Fibroblast of lung (primary cell): Measurements from ENCODE around the gene TK1. TPM values are rescaled to one million over a fixed set of nuclear protein-coding genes. Genes with fewer than 3 reads are reported as not detected.

Source experiments
- DNase-seq, 2 donors: peaks; one replicate each; pipeline versions ENCODE4 v3.0.0 to v3.0.0-alpha.2; 2010; ENCODE audit warnings: low read depth in 2 of 2
- H2AFZ ChIP-seq: 2 replicates; pipeline ENCODE4 v1.5.1; 2012; ENCODE audit warnings: low read length, control low read depth, inconsistent platforms
- H3K27ac ChIP-seq: 2 replicates; pipeline ENCODE4 v1.5.1; 2011; ENCODE audit warnings: low read length, control low read depth; ENCODE audit not compliant: insufficient read depth
- H3K27me3 ChIP-seq: 2 replicates; pipeline ENCODE4 v1.5.1; 2011; ENCODE audit warnings: mild to moderate bottlenecking, low read length; ENCODE audit not compliant: control insufficient read depth, insufficient read depth
- H3K36me3 ChIP-seq: 2 replicates; pipeline ENCODE4 v1.5.1; 2011; ENCODE audit warnings: low read length; ENCODE audit not compliant: control insufficient read depth, insufficient read depth
- H3K4me1 ChIP-seq: 2 replicates; pipeline ENCODE4 v1.5.1; 2011; ENCODE audit warnings: low read length; ENCODE audit not compliant: control insufficient read depth, insufficient read depth; ENCODE audit errors: extremely low read depth
- H3K4me2 ChIP-seq: 2 replicates; pipeline ENCODE4 v1.5.1; 2011; ENCODE audit warnings: low read length, control low read depth; ENCODE audit not compliant: insufficient read depth; ENCODE audit errors: extremely low read depth
- H3K4me3 ChIP-seq, 4 experiments: fragments of 200-600 bp in 1 of 4; sonication (generic) in 1 of 4; replicated peaks in 1 of 4; 2 replicates each; pipeline ENCODE4 v1.5.1; 2011 to 2016; ENCODE audit warnings: low read length in 4 of 4, low read depth in 3 of 4, mild to moderate bottlenecking in 3 of 4, control low read depth in 2 of 4, inconsistent platforms in 1 of 4, mixed read lengths in 1 of 4; ENCODE audit not compliant: insufficient read depth in 1 of 4; ENCODE audit errors: control extremely low read depth in 1 of 4
- H3K79me2 ChIP-seq: 2 replicates; pipeline ENCODE4 v1.5.1; 2012; ENCODE audit warnings: mild to moderate bottlenecking, low read length, inconsistent platforms; ENCODE audit not compliant: control insufficient read depth, insufficient read depth
- H3K9ac ChIP-seq: 2 replicates; pipeline ENCODE4 v1.5.1; 2011; ENCODE audit warnings: mild to moderate bottlenecking, low read length, control low read depth; ENCODE audit not compliant: insufficient read depth
- H3K9me3 ChIP-seq: 2 replicates; pipeline ENCODE4 v1.5.1; 2012; ENCODE audit warnings: low read depth, low read length; ENCODE audit not compliant: control insufficient read depth, insufficient read depth
- H4K20me1 ChIP-seq: 2 replicates; pipeline ENCODE4 v1.5.1; 2011; ENCODE audit warnings: low read length; ENCODE audit not compliant: control insufficient read depth, insufficient read depth; ENCODE audit errors: extremely low read depth
- EZH2 ChIP-seq: IDR thresholded peaks from 2 replicates; pipeline ENCODE4 v1.5.1; 2012; ENCODE audit warnings: low read length, control low read depth, mild to moderate bottlenecking; ENCODE audit errors: missing control alignments
- polyA plus RNA-seq, 2 donors: library from polyadenylated mRNA; depleted of rRNA in 1 of 2; stranded (reverse) in 1 of 2; unstranded in 1 of 2; fragments of >200 nt; gene quantifications; 2 replicates each; pipeline ENCODE4 v1.2.1, GENCODE V29; 2011 to 2012; ENCODE audit warnings: missing spikeins in 1 of 2
- total RNA-seq: library from RNA; depleted of rRNA; stranded (reverse); fragments of >200 nt; gene quantifications from 2 replicates; pipeline ENCODE4 v1.2.1, GENCODE V29; 2014
- TF ChIP-seq, protein P1 (sequence below), 2 donors: IDR thresholded peaks in 1 of 2; conservative IDR thresholded peaks in 1 of 2; 1 replicate in 1 of 2; 2 replicates in 1 of 2; pipeline ENCODE4 v1.5.1; 2011 to 2012; ENCODE audit warnings: low read length in 2 of 2, control low read depth in 1 of 2, inconsistent platforms in 1 of 2, low read depth in 1 of 2, mild to moderate bottlenecking in 1 of 2

Gene TK1
- total and polyA plus RNA-seq, 2 donors (not counting 1 experiment from before 2014, with no cell fraction given) = 40.6 to 69.2 TPM

DNA sequence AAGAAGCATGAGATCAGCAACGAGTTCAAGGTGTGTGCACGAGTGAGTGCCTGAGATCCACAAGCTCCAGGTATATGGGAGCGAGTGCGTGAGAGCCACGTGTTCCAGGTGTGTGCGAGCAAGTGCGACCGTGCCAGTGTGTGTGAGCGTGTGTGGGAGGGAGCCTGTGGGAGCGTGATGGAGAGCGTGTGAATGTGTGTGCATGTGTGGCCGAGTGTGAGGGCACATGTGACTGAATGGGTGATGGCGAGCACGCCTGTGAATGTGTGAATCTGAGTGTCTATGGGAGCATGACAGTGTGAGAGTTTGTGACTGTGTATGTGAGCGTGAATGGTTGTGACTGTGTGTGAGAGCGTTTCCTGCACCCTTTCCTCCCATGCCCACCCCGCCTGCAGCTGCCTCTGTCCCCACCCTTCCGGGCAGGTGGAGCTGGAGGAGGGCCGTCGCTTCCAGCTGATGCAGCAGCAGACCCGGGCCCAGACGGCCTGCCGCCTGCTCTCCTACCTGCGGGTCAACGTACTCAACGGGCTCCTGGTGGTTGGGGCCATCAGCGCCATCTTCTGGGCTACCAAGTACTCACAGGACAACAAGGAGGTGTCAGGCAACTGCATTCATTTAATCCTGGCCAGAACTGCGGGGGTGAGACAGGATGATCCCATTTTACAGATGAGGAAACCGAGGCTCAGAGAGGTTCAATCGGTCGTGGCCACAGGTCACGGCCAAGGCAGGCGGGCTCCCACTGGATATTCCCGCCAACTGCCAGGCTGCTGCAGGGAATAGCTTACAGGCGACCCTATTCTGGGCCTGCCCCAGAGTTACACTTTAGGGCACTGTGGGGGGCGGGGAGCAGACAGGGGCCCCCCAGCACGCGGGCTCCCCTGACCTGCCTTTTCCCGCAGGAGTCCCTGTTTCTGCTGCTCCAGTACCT lies 52.6 kb downstream of the TK1 start:
- DNase-seq = peak in 1 of 2 donors; percentile 37
- no peak overlapping the region for H3K4me3 ChIP-seq
- TF ChIP-seq EZH2 = no peak
- TF ChIP-seq, protein P1, sequence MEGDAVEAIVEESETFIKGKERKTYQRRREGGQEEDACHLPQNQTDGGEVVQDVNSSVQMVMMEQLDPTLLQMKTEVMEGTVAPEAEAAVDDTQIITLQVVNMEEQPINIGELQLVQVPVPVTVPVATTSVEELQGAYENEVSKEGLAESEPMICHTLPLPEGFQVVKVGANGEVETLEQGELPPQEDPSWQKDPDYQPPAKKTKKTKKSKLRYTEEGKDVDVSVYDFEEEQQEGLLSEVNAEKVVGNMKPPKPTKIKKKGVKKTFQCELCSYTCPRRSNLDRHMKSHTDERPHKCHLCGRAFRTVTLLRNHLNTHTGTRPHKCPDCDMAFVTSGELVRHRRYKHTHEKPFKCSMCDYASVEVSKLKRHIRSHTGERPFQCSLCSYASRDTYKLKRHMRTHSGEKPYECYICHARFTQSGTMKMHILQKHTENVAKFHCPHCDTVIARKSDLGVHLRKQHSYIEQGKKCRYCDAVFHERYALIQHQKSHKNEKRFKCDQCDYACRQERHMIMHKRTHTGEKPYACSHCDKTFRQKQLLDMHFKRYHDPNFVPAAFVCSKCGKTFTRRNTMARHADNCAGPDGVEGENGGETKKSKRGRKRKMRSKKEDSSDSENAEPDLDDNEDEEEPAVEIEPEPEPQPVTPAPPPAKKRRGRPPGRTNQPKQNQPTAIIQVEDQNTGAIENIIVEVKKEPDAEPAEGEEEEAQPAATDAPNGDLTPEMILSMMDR (conservative IDR thresholded peaks at IDR 0.05 in 1 of 2, IDR thresholded peaks at IDR 0.05 in 1 of 2; ENCODE audit: low read depth in 1 of 2, low read length in 2 of 2) = peak in 1 of 2 donors; percentile 56
- no peak overlapping the region for H3K4me2 ChIP-seq
- no peak overlapping the region for H2AFZ ChIP-seq
- H3K79me2 ChIP-seq = no peaks in the 10 kb centered on the region
- no peaks in the 10 kb centered on the region for H3K9me3 ChIP-seq
- no peak overlapping the region for H3K27ac ChIP-seq
- no peak overlapping the region for H3K9ac ChIP-seq
- no peaks in the 10 kb centered on the region for H3K36me3 ChIP-seq
- H3K27me3 ChIP-seq = peaks cover 16% of the 10 kb centered on the region
- H3K4me1 ChIP-seq = no peaks in the 10 kb centered on the region
- no peaks in the 10 kb centered on the region for H4K20me1 ChIP-seq

DNA sequence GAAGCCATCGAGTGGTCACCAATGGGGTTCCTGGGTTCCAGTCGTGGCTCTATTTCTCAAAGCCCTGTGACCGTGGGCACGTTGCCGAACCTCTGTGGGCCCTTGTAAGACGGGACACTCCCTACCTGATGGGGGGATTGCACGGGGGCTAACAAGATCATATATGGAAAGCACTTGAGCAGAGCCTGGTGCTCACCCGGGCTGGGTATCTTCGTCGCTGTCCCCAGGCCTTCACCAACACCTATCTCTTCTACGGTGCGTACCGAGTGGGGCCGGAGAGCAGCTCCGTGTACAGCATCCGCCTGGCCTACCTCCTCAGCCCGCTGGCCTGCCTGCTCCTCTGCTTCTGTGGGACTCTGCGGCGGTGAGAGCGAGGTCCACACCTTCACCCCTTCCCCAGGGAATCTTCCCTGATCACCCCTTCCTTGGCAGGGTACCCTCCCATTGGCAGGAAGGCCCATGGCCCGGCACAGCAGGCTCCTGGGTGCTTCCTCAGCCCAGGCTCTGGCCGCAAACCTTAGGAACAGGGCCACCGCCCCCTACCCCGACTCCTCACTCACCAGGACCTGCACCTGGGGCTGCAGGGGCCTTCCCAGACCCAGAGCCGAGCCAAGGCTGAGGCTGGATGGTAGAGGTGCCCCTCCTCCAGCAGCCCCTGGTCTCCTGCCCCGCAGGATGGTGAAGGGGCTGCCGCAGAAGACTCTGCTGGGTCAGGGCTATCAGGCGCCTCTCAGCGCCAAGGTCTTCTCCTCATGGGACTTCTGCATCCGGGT lies 53.5 kb downstream of the TK1 start:
- H3K79me2 ChIP-seq = no peaks in the 10 kb centered on the region
- no peaks in the 10 kb centered on the region for H4K20me1 ChIP-seq
- no peak overlapping the region for H3K4me2 ChIP-seq
- TF ChIP-seq EZH2 = no peak
- TF ChIP-seq, protein P1 (conservative IDR thresholded peaks at IDR 0.05 in 1 of 2, IDR thresholded peaks at IDR 0.05 in 1 of 2; ENCODE audit: low read depth in 1 of 2, low read length in 2 of 2) = no peak
- H3K27ac ChIP-seq = no peak overlapping the region
- no peak overlapping the region for H3K9ac ChIP-seq
- peaks cover 1% of the 10 kb centered on the region for H3K4me1 ChIP-seq
- H3K27me3 ChIP-seq = peaks cover 21% of the 10 kb centered on the region
- H3K4me3 ChIP-seq = no peak overlapping the region
- H3K9me3 ChIP-seq = no peaks in the 10 kb centered on the region
- H3K36me3 ChIP-seq = no peaks in the 10 kb centered on the region
- DNase-seq = no peak
- H2AFZ ChIP-seq = no peak overlapping the region

DNA sequence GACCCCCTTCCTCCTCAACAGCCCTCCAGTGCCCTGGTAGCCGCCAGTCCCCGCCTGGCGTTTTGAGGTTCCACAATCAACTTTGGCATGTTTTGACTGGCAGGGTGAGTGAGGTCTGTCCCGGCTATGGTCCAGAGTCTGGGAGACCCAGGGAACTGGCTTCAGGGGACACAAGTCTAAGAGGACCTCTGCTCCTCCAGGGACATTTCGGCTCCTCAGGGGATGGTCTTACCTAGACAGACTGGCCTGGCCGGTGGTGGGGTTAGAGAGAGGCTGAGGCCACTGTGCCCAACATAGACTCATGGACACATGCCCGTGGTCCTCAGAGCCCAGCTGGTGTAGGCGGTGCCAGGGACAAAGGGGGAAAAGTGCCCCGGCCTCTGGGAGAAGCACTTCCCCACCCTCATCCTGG lies 54.1 kb downstream of the TK1 start:
- no peak for DNase-seq
- H3K9ac ChIP-seq = no peak overlapping the region
- peaks cover 23% of the 10 kb centered on the region for H3K27me3 ChIP-seq
- TF ChIP-seq EZH2 = peak; percentile 32
- TF ChIP-seq, protein P1 (conservative IDR thresholded peaks at IDR 0.05 in 1 of 2, IDR thresholded peaks at IDR 0.05 in 1 of 2; ENCODE audit: low read depth in 1 of 2, low read length in 2 of 2) = no peak
- H3K79me2 ChIP-seq = no peaks in the 10 kb centered on the region
- H3K4me2 ChIP-seq = no peak overlapping the region
- H3K9me3 ChIP-seq = no peaks in the 10 kb centered on the region
- H4K20me1 ChIP-seq = no peaks in the 10 kb centered on the region
- H3K27ac ChIP-seq = no peak overlapping the region
- H3K36me3 ChIP-seq = no peaks in the 10 kb centered on the region
- no peak overlapping the region for H2AFZ ChIP-seq
- H3K4me3 ChIP-seq = no peak overlapping the region
- H3K4me1 ChIP-seq = peaks cover 2% of the 10 kb centered on the region
